ENCODE data around the gene LYAR.

LYAR gene

DNA sequence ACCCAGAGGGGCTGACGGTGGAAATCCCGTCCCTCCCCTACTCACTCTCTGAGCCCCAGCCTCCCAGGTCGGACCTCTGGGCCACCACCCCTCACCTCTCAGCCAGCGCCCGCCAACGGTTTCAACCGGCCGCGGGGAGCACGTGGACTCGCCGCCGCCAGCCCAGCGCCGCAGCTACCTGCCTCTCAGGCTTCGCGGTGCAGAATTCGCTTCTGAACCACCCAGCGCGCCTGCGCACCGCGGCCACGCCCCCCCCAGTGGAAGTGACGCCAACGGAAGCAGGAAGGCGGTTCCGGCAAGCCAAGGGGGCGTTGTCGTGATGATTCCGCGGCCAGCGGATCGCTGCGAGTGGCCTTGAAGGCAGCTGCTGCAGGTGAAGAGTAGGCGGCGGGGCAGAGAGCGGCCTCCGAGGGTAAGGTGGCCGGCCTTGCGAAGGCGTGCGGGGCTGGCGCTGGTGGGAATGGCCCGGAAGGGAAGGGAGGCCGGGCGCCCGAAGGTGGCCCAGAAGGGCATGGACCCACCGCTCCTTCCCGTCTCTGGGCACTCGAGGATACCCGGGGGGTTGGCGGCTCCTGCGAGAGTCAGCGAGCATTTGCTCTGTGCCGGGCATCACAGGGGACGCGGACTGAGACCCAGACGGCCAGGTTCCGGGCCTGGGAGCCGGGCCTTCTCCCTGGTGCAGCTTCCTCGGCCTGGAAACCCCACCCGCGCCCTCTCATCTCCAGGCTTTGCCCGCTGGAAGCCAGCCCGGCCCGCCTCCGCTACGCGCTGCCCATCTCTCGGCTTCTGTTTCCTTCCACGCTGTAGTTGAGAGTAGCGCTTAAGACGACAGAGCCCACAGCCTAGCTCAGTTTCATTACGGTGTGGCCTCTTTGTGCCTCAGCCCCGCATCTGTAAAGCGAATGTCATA, at the start of gene LYAR, which contains the start of gene ZBTB49:
Gene LYAR, minus strand, starts transcription at position 214 of the 910 bp plus-strand sequence. CDS start 6,412 bp downstream, outside the sequence.
Gene ZBTB49, plus strand, starts transcription at position 311 of the 910 bp plus-strand sequence. CDS start 9,695 bp downstream, outside the sequence.
- Histone ChIP-seq H4K20me1 (ENCODE audit: low read depth, low read length) (no peaks in the 10 kb centered on the region), H3K4me2 (ENCODE audit: low read depth, low read length, poor library complexity, severe bottlenecking) (peak within 1 kb of the TSS; percentile 92), H3K4me3 (ENCODE audit: insufficient read depth, low read length, poor library complexity, severe bottlenecking) (peak within 1 kb of the TSS; percentile 97), H3K79me2 (ENCODE audit: insufficient read depth, low read length) (peaks cover 82% of the 10 kb centered on the region), H3K27ac (ENCODE audit: low read depth, low read length) (peak within 1 kb of the TSS; percentile 43), H3F3A (ENCODE audit: insufficient read depth) (no peaks in the 10 kb centered on the region), H3K9ac (ENCODE audit: low read length) (peak within 1 kb of the TSS; percentile 96), H3K27me3 (ENCODE audit: low read length) (no peaks in the 10 kb centered on the region), H3K9me3 (ENCODE audit: insufficient read depth, low read length) (no peaks in the 10 kb centered on the region), H2AFZ (ENCODE audit: low read depth, low read length, severe bottlenecking) (peak within 1 kb of the TSS; percentile 62), H3K36me3 (ENCODE audit: low read length) (0 out of 2 replicates have a peak, but pooled peaks cover 4% of the 10 kb centered on the region), H3K9me2 (replicated peaks; ENCODE audit: insufficient read depth, low read length) (no peaks in the 10 kb centered on the region)
- TF ChIP-seq EZH2phosphoT487 (conservative IDR thresholded peaks at IDR 0.05; ENCODE audit: low read length): no peak
- TF ChIP-seq, protein P1, sequence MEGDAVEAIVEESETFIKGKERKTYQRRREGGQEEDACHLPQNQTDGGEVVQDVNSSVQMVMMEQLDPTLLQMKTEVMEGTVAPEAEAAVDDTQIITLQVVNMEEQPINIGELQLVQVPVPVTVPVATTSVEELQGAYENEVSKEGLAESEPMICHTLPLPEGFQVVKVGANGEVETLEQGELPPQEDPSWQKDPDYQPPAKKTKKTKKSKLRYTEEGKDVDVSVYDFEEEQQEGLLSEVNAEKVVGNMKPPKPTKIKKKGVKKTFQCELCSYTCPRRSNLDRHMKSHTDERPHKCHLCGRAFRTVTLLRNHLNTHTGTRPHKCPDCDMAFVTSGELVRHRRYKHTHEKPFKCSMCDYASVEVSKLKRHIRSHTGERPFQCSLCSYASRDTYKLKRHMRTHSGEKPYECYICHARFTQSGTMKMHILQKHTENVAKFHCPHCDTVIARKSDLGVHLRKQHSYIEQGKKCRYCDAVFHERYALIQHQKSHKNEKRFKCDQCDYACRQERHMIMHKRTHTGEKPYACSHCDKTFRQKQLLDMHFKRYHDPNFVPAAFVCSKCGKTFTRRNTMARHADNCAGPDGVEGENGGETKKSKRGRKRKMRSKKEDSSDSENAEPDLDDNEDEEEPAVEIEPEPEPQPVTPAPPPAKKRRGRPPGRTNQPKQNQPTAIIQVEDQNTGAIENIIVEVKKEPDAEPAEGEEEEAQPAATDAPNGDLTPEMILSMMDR (IDR thresholded peaks at IDR 0.05; ENCODE audit: insufficient read depth, low read length, poor library complexity, severe bottlenecking): no peak

- no peaks in the 10 kb centered on the region for H3K27me3 ChIP-seq (ENCODE audit: low read length)
- TF ChIP-seq, protein P1 (IDR thresholded peaks at IDR 0.05; ENCODE audit: insufficient read depth, low read length, poor library complexity, severe bottlenecking): no peak
- no peak for TF ChIP-seq EZH2phosphoT487 (conservative IDR thresholded peaks at IDR 0.05; ENCODE audit: low read length)
- no peaks in the 10 kb centered on the region for H3K9me2 ChIP-seq (replicated peaks; ENCODE audit: insufficient read depth, low read length)
- H3K9me3 ChIP-seq (ENCODE audit: insufficient read depth, low read length): no peaks in the 10 kb centered on the region
- H3K36me3 ChIP-seq (ENCODE audit: low read length): no peaks in the 10 kb centered on the region
- H3F3A ChIP-seq (ENCODE audit: insufficient read depth): peaks cover 31% of the 10 kb centered on the region
- H3K4me2 ChIP-seq (ENCODE audit: low read depth, low read length, poor library complexity, severe bottlenecking): no peak overlapping the region
- H3K9ac ChIP-seq (ENCODE audit: low read length): no peak overlapping the region
- H3K79me2 ChIP-seq (ENCODE audit: insufficient read depth, low read length): no peaks in the 10 kb centered on the region
- H2AFZ ChIP-seq (ENCODE audit: low read depth, low read length, severe bottlenecking): no peak overlapping the region
- no peak overlapping the region for H3K27ac ChIP-seq (ENCODE audit: low read depth, low read length)
- no peaks in the 10 kb centered on the region for H4K20me1 ChIP-seq (ENCODE audit: low read depth, low read length)
- H3K4me3 ChIP-seq (ENCODE audit: insufficient read depth, low read length, poor library complexity, severe bottlenecking): no peak overlapping the region
These were observed 49.6 kb upstream of the LYAR start for GRCh38 chr4:4339504-4340085.

GRCh38 chr4:4338210-4339001, 48.5 kb upstream of the LYAR start:
- H3K36me3 ChIP-seq (ENCODE audit: low read length): no peaks in the 10 kb centered on the region
- H3K27me3 ChIP-seq (ENCODE audit: low read length): no peaks in the 10 kb centered on the region
- no peak overlapping the region for H3K9ac ChIP-seq (ENCODE audit: low read length)
- H3K27ac ChIP-seq (ENCODE audit: low read depth, low read length): no peak overlapping the region
- no peak overlapping the region for H3K4me2 ChIP-seq (ENCODE audit: low read depth, low read length, poor library complexity, severe bottlenecking)
- no peaks in the 10 kb centered on the region for H3K9me3 ChIP-seq (ENCODE audit: insufficient read depth, low read length)
- peaks cover 20% of the 10 kb centered on the region for H3F3A ChIP-seq (ENCODE audit: insufficient read depth)
- no peak overlapping the region for H2AFZ ChIP-seq (ENCODE audit: low read depth, low read length, severe bottlenecking)
- no peaks in the 10 kb centered on the region for H3K9me2 ChIP-seq (replicated peaks; ENCODE audit: insufficient read depth, low read length)
- H4K20me1 ChIP-seq (ENCODE audit: low read depth, low read length): no peaks in the 10 kb centered on the region
- no peak overlapping the region for H3K4me3 ChIP-seq (ENCODE audit: insufficient read depth, low read length, poor library complexity, severe bottlenecking)
- TF ChIP-seq EZH2phosphoT487 (conservative IDR thresholded peaks at IDR 0.05; ENCODE audit: low read length): no peak
- TF ChIP-seq, protein P1 (IDR thresholded peaks at IDR 0.05; ENCODE audit: insufficient read depth, low read length, poor library complexity, severe bottlenecking): no peak
- no peaks in the 10 kb centered on the region for H3K79me2 ChIP-seq (ENCODE audit: insufficient read depth, low read length)
